Uterine smooth muscle cell (primary cell): Measurements from ENCODE around the gene GLT6D1. TPM values are rescaled to one million over a fixed set of nuclear protein-coding genes. Genes with fewer than 3 reads are reported as not detected.

Experiments used
- total RNA-seq: library from RNA; depleted of rRNA; stranded (reverse); fragments of >200 nt; gene quantifications from 2 replicates; pipeline ENCODE4 v1.2.3, GENCODE V29; 2014

Gene GLT6D1, protein sequence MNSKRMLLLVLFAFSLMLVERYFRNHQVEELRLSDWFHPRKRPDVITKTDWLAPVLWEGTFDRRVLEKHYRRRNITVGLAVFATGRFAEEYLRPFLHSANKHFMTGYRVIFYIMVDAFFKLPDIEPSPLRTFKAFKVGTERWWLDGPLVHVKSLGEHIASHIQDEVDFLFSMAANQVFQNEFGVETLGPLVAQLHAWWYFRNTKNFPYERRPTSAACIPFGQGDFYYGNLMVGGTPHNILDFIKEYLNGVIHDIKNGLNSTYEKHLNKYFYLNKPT
- not detected in 2 replicates for total RNA-seq

DNA sequence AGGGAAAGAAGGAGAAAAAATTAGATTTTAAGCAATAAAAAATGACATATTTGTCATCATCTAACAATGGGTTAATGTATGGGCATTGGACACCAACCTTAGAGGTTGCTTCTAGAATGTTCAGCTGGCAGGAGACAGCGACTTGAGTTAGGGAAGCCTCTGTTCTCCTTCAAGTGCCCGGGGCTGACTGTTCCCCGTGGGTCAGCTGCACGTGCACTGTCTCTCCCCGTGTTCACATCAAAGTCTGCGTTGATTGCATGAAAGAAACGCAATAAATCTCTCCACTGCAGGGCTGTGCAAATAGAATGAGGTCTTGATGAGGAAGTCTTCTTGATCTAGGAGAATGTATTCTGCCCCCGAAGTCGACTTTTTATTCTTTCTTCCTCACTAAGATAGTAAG, at the start of gene GLT6D1:
GLT6D1 (minus strand) TSS at position 345 of the 400 bp plus-strand sequence. CDS start 353 bp downstream, outside the sequence.

DNA sequence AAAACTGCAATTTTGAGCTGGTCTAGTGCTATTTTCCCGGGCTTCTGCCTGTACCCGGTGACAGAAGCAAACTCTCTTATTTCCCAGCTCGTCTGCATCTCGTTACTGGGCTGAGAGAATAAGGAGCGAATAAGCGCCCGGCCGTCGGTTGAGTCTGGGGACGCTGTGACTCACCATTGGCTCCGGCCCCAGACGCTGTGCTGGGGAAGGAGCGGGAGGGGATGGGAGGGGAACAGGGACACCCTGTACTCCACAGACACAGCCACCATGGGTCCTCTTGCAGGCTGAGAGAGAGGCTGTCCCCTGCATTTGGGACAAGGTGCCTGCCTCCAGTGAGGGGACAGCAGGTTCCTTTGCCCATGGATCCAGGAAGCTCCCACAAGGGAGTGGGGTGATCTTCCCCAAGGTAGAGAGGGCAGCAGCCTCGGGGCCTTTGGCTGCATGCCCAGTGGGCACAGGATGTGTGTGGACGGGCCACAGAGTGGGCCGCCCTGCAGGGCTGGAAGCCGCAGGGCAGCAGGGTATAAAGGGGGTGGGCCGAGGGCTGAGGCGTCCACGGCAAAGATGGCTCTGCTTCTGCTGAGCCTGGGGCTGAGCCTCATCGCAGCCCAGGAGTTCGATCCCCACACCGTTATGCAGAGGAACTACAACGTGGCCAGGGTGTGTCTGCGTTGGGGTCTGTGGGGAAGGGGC, 23.6 kb upstream of the GLT6D1 start, which contains the start of gene LCN9:
LCN9 (plus strand) TSS at position 552 of the 693 bp plus-strand sequence; CDS start at position 565, 13 bp downstream.

Other genes starting within 250 kb of the GLT6D1 start
- gene PPP1R26, start 159.8 kb downstream of the GLT6D1 start, total RNA-seq = 20.6 and 22.9 TPM in 2 replicates
- gene MRPS2, start 138.9 kb downstream of the GLT6D1 start, total RNA-seq = 12.4 and 15.5 TPM in 2 replicates
- gene LCN1, start 118.1 kb downstream of the GLT6D1 start, total RNA-seq = 0.12 TPM in 1 of 2 replicates, not detected in the other
- not detected in 2 replicates for gene OBP2A, start 93.4 kb downstream of the GLT6D1 start, total RNA-seq
- not detected in 2 replicates for gene PAEP, start 77.8 kb downstream of the GLT6D1 start, total RNA-seq
- not detected in 2 replicates for gene LCN9, start 23.8 kb upstream of the GLT6D1 start, total RNA-seq
- not detected in 2 replicates for gene SOHLH1, start 59.9 kb upstream of the GLT6D1 start, total RNA-seq
- not detected in 2 replicates for gene KCNT1, start 62.6 kb upstream of the GLT6D1 start, total RNA-seq